NCI-H2081 (cell line): ENCODE data around the gene LRP1B.

Experiments used
- DNase-seq, 2 experiments: peaks; one replicate each; lab custom pipeline; 2025; lab: John Stamatoyannopoulos, UW

The LRP1B gene

GRCh38 chr2:141438536-141438935 is 692.3 kb downstream of the LRP1B start:
- DNase-seq, result no peak

- DNase-seq, result no peak
Observed at GRCh38 chr2:141437521-141437920, 693.3 kb downstream of the LRP1B start.

- no peak for DNase-seq
Observed at GRCh38 chr2:141423124-141423523, 707.7 kb downstream of the LRP1B start.

DNA sequence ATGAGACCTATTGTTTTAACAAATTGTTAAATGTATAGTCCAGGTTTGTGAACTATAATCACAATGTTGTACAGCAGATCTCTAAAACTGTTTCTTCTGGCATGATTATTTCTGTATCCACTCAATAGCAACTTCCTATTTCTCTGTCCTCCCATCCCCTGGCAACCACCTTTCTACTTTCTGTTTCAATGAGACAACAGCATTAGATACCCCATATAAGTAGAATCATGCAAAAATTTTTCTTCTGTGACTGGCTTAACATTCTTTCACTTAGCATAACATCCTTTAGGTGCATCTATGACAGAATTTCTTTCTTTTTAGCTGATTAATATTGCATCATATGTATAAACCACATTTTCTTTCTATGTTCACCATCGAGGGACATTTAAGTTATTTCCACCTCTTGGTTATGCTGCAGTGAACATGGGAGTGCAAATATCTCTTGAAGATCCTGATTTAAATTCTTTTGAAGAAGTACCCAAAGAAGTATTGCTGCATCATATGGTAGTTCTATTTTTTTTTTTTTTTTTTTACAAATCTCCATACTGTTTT is 713.5 kb downstream of the LRP1B start:
- no peak for DNase-seq

GRCh38 chr2:141411419-141411818 is 719.4 kb downstream of the LRP1B start:
- no peak for DNase-seq

- no peak for DNase-seq
Observed at GRCh38 chr2:141399270-141399669, 731.5 kb downstream of the LRP1B start.

DNA sequence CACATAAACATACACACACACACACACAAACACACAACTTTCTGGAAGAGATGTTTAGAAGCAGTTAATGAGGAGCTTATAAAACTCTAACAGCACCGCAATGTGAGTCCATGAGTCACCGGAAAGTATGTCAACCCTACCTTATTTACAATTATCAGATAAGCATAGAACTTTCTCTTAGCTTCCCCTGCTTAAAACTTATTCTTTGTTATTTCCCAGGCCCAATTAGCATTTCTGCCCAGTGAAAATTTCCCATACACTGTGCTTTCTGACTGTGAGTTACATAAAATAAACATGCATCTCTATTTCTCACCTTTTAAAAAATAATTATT is 737.6 kb downstream of the LRP1B start:
- DNase-seq, result no peak

- DNase-seq, result no peak
Observed at GRCh38 chr2:141392517-141393213, 738.2 kb downstream of the LRP1B start.

GRCh38 chr2:141386168-141386567 is 744.6 kb downstream of the LRP1B start:
- no peak for DNase-seq

DNA sequence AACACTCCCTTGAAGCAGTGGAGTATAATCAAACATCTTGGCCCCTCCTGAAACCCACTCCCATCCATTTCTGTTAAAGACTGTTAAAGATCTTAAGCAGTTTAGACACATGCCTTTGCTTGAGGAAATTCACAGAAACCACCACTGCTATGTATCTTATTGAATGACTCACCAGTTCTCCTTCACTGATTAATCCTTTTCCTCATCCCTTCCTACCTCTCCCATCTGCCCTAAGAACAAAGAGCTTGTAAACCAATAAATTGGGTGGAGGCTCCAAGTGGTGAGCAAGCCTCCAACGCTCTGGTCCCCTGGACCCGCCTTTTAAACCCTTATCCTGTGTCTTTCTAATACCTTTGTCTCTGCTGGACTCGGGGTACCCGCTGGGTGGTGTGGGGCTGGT is 746.1 kb downstream of the LRP1B start:
- DNase-seq, result no peak

DNA sequence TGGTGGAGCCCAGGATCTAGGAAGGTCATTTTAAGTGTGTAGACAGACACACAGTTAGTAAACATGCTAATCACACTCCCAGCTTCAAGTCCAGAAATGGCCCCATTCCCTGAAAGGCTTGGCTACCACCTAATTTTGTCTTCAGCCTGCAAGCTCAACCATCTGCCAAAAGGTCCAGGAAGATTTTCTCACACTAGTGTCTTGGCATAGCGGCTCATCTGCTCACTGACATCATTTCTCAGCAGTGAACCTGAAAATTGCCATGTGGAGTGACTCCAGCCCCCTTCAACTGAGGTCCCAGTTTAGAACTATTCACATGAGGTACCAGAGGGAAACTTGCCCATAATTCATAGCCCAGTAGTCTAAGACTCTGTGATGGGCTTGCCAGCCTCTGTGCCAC is 748.9 kb downstream of the LRP1B start:
- DNase-seq, result no peak

DNA sequence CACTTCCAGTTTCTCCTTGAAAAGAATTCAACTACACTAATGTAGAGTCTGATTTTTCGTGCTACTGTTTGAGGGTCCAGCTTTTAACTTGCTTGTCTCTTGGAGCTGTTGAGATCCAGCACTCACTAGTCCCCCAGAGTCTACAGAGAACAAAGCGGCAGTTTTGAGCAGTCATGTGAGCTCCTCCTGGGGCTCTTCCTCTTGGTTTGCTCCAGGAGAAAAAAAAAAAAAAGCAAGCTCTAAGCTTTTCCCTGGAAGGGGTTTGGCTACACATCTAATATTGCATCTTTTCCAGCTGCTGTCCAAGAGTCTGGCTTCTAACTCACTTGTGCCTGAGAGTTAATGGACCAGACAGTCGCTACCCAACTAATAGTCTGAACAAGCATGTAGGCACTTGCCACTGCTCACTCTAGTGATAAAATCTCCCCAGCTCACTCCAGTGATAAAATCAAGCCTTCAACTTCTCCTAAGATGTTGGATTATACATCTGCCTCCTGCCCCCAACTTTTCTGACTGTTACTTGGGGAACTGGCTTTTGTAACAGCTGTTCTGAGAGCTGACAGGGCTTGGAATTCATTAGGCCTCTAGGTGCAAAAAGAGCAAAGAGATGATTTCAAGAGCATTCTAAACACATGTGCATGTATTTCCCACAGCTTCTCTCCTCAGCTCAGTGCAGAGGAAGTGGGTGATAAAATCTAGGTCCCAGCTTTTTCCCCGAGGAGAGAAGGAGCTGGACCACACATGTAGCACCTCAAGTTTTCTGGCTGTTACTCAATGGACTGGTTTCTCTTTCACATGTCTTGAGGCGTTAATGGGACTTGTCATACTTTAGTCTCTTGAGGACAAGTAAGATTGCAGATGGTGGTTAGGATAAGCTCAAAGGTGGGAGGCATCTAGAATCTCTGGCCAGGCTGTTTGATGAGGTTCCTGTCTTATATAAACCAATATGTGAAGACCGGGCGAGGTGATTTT is 750.5 kb downstream of the LRP1B start:
- DNase-seq, result no peak

GRCh38 chr2:141364821-141365220 is 766.0 kb downstream of the LRP1B start:
- no peak for DNase-seq

DNA sequence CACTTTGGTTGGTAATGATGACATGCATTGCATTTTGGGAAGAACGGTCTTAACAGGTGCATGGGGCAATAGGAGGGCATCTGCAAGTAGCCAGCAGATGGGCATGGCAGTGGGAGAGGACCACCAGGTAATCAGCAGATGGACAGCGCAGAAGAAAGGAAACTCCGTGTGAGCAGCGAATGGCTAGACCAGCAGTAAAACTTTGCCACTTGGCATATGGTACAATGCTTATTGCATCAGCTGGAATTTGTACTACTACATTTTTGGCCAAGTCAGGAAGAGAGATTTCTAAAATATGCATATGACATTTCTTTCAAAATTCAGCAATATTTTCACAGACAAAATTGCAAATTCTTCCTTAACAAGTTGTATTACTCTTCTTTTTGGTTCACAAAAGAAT is 768.5 kb downstream of the LRP1B start:
- DNase-seq, result no peak

DNA sequence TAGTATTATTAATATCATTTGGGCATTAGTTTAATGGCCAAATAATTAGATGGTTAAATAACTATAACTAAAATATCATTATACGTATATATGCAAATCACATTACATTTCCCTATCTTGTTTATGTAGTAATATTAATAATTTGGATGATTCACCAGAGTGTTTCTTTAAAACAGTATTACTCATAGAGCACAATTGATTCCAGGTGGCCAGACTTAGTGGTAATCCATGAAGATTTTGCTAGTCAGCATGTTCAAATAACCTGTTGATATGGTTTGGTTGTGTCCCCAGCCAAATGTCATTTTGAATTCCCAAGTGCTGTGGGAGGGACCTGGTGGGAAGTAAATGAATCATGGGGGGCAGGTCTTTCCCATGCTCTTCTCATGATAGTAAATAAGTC is 782.3 kb downstream of the LRP1B start:
- DNase-seq, result no peak

DNA sequence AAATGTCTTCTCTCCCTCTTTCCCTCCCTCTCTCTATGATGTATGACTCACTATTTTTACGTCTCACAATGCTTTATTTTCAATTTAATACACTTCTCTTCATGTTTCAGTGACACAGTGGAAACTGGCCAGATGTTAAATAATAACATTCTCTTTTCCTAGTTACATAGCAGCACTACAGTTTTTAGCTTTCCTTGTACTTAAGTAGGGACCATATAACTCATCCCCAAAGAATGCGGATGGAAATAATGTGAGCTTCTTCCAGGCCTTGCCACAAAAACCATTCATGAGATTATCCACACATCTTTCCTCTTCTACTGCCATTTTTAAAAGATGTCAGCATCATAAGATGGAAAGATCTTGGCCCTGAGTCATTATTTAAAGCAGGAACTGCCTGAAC is 789.4 kb downstream of the LRP1B start:
- no peak for DNase-seq

GRCh38 chr2:141331127-141331526 is 799.7 kb downstream of the LRP1B start:
- DNase-seq, result no peak

GRCh38 chr2:141329964-141330363 is 800.9 kb downstream of the LRP1B start:
- DNase-seq, result no peak

DNA sequence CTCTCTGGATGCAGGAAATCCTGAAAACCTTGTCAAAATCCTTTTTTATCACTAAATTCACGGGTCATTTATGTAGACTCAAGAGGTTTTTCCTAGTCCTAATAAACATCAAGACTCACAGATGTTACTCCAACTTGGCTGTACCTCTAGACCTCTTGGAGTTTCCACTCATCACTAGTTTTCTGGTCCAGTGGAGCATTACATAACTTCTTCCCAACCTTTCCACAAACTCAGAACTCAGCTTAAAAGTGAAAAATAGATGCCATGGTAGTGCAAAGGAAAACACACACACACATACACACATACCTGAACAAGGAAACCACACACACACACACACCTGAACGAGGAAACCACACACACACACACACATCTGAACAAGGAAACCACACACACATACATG is 807.2 kb downstream of the LRP1B start:
- DNase-seq, result no peak

- DNase-seq, result no peak
Observed at GRCh38 chr2:141317986-141318385, 812.8 kb downstream of the LRP1B start.

GRCh38 chr2:141316606-141317005 is 814.2 kb downstream of the LRP1B start:
- no peak for DNase-seq

DNA sequence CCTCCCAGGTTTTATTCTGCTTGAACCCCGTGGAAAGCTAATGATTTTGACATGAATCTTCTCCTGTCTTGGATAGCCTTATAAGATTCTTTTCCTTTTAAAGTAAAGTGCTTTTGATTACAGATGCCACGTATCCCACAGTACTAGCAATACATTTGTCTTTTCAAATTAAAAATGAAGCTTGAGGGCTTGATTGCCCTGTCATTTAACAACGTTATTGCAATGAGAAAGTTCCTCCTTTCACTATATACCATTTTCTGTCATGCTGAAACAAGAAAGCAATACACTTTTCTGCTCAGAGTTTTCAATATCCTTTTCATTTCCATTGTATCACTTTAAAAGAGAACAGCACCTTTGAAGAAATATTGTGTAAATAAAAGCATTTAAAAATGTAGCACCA is 814.7 kb downstream of the LRP1B start:
- no peak for DNase-seq

DNA sequence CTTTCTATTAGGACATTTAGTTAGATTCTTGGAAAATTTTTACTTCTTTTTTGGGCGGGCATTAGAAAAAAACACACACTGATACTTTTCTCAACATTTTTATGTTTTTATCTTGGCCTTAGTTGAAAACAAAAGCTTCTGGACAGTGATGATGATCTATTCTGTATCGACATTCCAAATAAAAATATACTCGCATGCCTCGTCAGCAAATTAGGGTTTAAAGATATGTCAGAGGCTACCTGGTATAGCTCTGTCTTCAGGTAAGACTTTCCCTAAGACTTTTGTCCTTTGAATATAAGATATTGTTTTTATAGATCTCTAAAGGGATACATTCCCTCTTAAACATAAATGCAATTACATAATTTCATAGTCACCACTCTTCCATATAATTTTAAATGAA is 816.8 kb downstream of the LRP1B start:
- DNase-seq, result no peak
